ENCODE measurements around the gene DNM1L. TPM values are rescaled to one million over a fixed set of nuclear protein-coding genes. Genes with fewer than 3 reads are reported as not detected.
"Not testable (repeated sequence)": the region's sequence is repeated elsewhere in the genome, so short reads cannot be mapped to it uniquely, and the experiment has no call there.

Gene DNM1L
- total RNA-seq, 2 experiments from 2014 or later, result 59.8 to 66.8 TPM

- DNase-seq, result no peak
- CTCF ChIA-PET, result interaction anchor here (0.6 kb wide), 1 partner anchor 51 kb away, joined by 3 read pairs; no protein-coding TSS in a partner anchor
- H3K36me3 Mint-ChIP-seq, result peaks cover 8% of the 10 kb centered on the region
- H3K9me3 Mint-ChIP-seq (ENCODE audit: low read depth), result no peaks in the 10 kb centered on the region
- no peaks in the 10 kb centered on the region for H3K27me3 Mint-ChIP-seq
- H3K27ac Mint-ChIP-seq, result no peak overlapping the region
- ATAC-seq, result no peak
- H3K4me3 Mint-ChIP-seq, result no peak overlapping the region
- peaks cover 17% of the 10 kb centered on the region for H3K4me1 Mint-ChIP-seq
Measured at GRCh38 chr12:32702946-32703345, 23.8 kb downstream of the DNM1L start.

GRCh38 chr12:32705783-32706182 is 26.7 kb downstream of the DNM1L start:
- no peak for ATAC-seq
- DNase-seq, result no peak
- Mint-ChIP-seq H3K36me3 (peaks cover 16% of the 10 kb centered on the region), H3K9me3 (ENCODE audit: low read depth) (no peaks in the 10 kb centered on the region), H3K4me1 (peaks cover 16% of the 10 kb centered on the region), H3K27me3 (no peaks in the 10 kb centered on the region), H3K4me3 (no peak overlapping the region), H3K27ac (no peak overlapping the region)
- CTCF ChIA-PET, result interaction anchor here (0.7 to 2.4 kb wide), 2 partner anchors 49 to 374 kb away, joined by 3 to 10 read pairs; partner anchors contain the start of gene YARS2

GRCh38 chr12:32706335-32707024 is 27.4 kb downstream of the DNM1L start:
- CTCF ChIA-PET, result interaction anchor here (0.7 to 2.4 kb wide), 4 partner anchors 14 to 375 kb away, joined by 3 to 10 read pairs (median 3); partner anchors contain the start of gene YARS2
- ATAC-seq, result peak; percentile 73
- H3K4me3 Mint-ChIP-seq, result no peak overlapping the region
- H3K27me3 Mint-ChIP-seq, result no peaks in the 10 kb centered on the region
- peaks cover 20% of the 10 kb centered on the region for H3K36me3 Mint-ChIP-seq
- H3K9me3 Mint-ChIP-seq (ENCODE audit: low read depth), result no peaks in the 10 kb centered on the region
- DNase-seq, result no peak
- peaks cover 16% of the 10 kb centered on the region for H3K4me1 Mint-ChIP-seq
- H3K27ac Mint-ChIP-seq, result peak overlapping the region; percentile 44

- ATAC-seq (no peak), DNase-seq (no peak)
- CTCF ChIA-PET, result interaction anchor here (0.5 to 1.2 kb wide), 2 partner anchors 47 to 250 kb away, joined by 3 to 5 read pairs; partner anchors contain the start of gene YARS2
- Mint-ChIP-seq H3K36me3 (peaks cover 28% of the 10 kb centered on the region), H3K4me1 (peaks cover 13% of the 10 kb centered on the region), H3K4me3 (no peak overlapping the region), H3K27me3 (no peaks in the 10 kb centered on the region), H3K27ac (no peak overlapping the region), H3K9me3 (ENCODE audit: low read depth) (no peaks in the 10 kb centered on the region)
Measured at GRCh38 chr12:32708926-32709325, 29.8 kb downstream of the DNM1L start.

GRCh38 chr12:32714772-32715171 is 35.7 kb downstream of the DNM1L start:
- Mint-ChIP-seq H3K4me3 (no peak overlapping the region), H3K27me3 (no peaks in the 10 kb centered on the region), H3K9me3 (ENCODE audit: low read depth) (no peaks in the 10 kb centered on the region), H3K4me1 (no peaks in the 10 kb centered on the region), H3K36me3 (peaks cover 28% of the 10 kb centered on the region), H3K27ac (no peak overlapping the region)
- no peak for ATAC-seq
- CTCF ChIA-PET, result interaction anchor here (1.7 kb wide), 1 partner anchor 41 kb away, joined by 7 read pairs; the partner anchor contains the start of gene YARS2
- no peak for DNase-seq

GRCh38 chr12:32718926-32719325 is 39.8 kb downstream of the DNM1L start:
- no peaks in the 10 kb centered on the region for H3K4me1 Mint-ChIP-seq
- CTCF ChIA-PET, result no interaction called here
- DNase-seq (no peak), ATAC-seq (no peak)
- no peaks in the 10 kb centered on the region for H3K27me3 Mint-ChIP-seq
- no peak overlapping the region for H3K4me3 Mint-ChIP-seq
- H3K9me3 Mint-ChIP-seq (ENCODE audit: low read depth), result no peaks in the 10 kb centered on the region
- no peak overlapping the region for H3K27ac Mint-ChIP-seq
- H3K36me3 Mint-ChIP-seq, result peaks cover 18% of the 10 kb centered on the region

GRCh38 chr12:32725308-32725707 is 46.2 kb downstream of the DNM1L start:
- not testable (repeated sequence) for H3K4me3 Mint-ChIP-seq; H3K9me3 Mint-ChIP-seq (ENCODE audit: low read depth); DNase-seq; H3K4me1 Mint-ChIP-seq; H3K27ac Mint-ChIP-seq; ATAC-seq; H3K27me3 Mint-ChIP-seq
- H3K36me3 Mint-ChIP-seq, result peaks cover 24% of the 10 kb centered on the region
- CTCF ChIA-PET, result interaction anchor here (0.9 kb wide), 1 partner anchor 18 kb away, joined by 3 read pairs; no protein-coding TSS in a partner anchor

- DNase-seq (no peak), ATAC-seq (no peak)
- H3K4me1 Mint-ChIP-seq, result no peaks in the 10 kb centered on the region
- no peak overlapping the region for H3K4me3 Mint-ChIP-seq
- H3K9me3 Mint-ChIP-seq (ENCODE audit: low read depth), result no peaks in the 10 kb centered on the region
- H3K36me3 Mint-ChIP-seq, result peaks cover 27% of the 10 kb centered on the region
- no peaks in the 10 kb centered on the region for H3K27me3 Mint-ChIP-seq
- CTCF ChIA-PET, result interaction anchor here (0.9 kb wide), 1 partner anchor 19 kb away, joined by 3 read pairs; no protein-coding TSS in a partner anchor
- no peak overlapping the region for H3K27ac Mint-ChIP-seq
Measured at GRCh38 chr12:32726286-32726685, 47.2 kb downstream of the DNM1L start.

GRCh38 chr12:32727237-32727636 is 48.1 kb downstream of the DNM1L start:
- peaks cover 26% of the 10 kb centered on the region for H3K36me3 Mint-ChIP-seq
- no peaks in the 10 kb centered on the region for H3K4me1 Mint-ChIP-seq
- no peaks in the 10 kb centered on the region for H3K9me3 Mint-ChIP-seq (ENCODE audit: low read depth)
- DNase-seq, result no peak
- no peaks in the 10 kb centered on the region for H3K27me3 Mint-ChIP-seq
- H3K27ac Mint-ChIP-seq, result no peak overlapping the region
- no peak overlapping the region for H3K4me3 Mint-ChIP-seq
- ATAC-seq, result no peak
- CTCF ChIA-PET, result no interaction called here

- peaks cover 32% of the 10 kb centered on the region for H3K36me3 Mint-ChIP-seq
- H3K4me1 Mint-ChIP-seq, result peaks cover 1% of the 10 kb centered on the region
- DNase-seq, result no peak
- no peak for ATAC-seq
- CTCF ChIA-PET, result no interaction called here
- no peaks in the 10 kb centered on the region for H3K27me3 Mint-ChIP-seq
- no peak overlapping the region for H3K27ac Mint-ChIP-seq
- no peak overlapping the region for H3K4me3 Mint-ChIP-seq
- H3K9me3 Mint-ChIP-seq (ENCODE audit: low read depth), result no peaks in the 10 kb centered on the region
Measured at GRCh38 chr12:32734952-32735351, 55.9 kb downstream of the DNM1L start.

- Mint-ChIP-seq H3K36me3 (peaks cover 30% of the 10 kb centered on the region), H3K4me1 (peaks cover 1% of the 10 kb centered on the region), H3K27ac (peak overlapping the region; percentile 49), H3K9me3 (ENCODE audit: low read depth) (no peaks in the 10 kb centered on the region), H3K4me3 (no peak overlapping the region), H3K27me3 (no peaks in the 10 kb centered on the region)
- CTCF ChIA-PET, result interaction anchor here (0.7 to 1.3 kb wide), 2 partner anchors 13 to 19 kb away, joined by 4 to 5 read pairs; partner anchors contain the start of gene YARS2
- ATAC-seq, result no peak
- no peak for DNase-seq
Measured at GRCh38 chr12:32736445-32736844, 57.3 kb downstream of the DNM1L start.

GRCh38 chr12:32737715-32738114 is 58.6 kb downstream of the DNM1L start:
- Mint-ChIP-seq H3K4me3 (no peak overlapping the region), H3K27ac (no peak overlapping the region), H3K36me3 (peaks cover 34% of the 10 kb centered on the region), H3K27me3 (no peaks in the 10 kb centered on the region), H3K9me3 (ENCODE audit: low read depth) (no peaks in the 10 kb centered on the region), H3K4me1 (peaks cover 1% of the 10 kb centered on the region)
- CTCF ChIA-PET, result interaction anchor here (1.3 kb wide), 1 partner anchor 18 kb away, joined by 5 read pairs; the partner anchor contains the start of gene YARS2
- no peak for ATAC-seq
- DNase-seq, result no peak

GRCh38 chr12:32739279-32739678 is 60.2 kb downstream of the DNM1L start:
- CTCF ChIA-PET, result interaction anchor here (1.0 kb wide), 1 partner anchor 16 kb away, joined by 4 read pairs; the partner anchor contains the start of gene YARS2
- Mint-ChIP-seq H3K4me3 (no peak overlapping the region), H3K36me3 (peaks cover 38% of the 10 kb centered on the region), H3K4me1 (peaks cover 1% of the 10 kb centered on the region), H3K27me3 (no peaks in the 10 kb centered on the region), H3K27ac (no peak overlapping the region), H3K9me3 (ENCODE audit: low read depth) (no peaks in the 10 kb centered on the region)
- ATAC-seq (no peak), DNase-seq (no peak)

- no peaks in the 10 kb centered on the region for H3K27me3 Mint-ChIP-seq
- CTCF ChIA-PET, result interaction anchor here (2.8 kb wide), 1 partner anchor 14 kb away, joined by 11 read pairs; the partner anchor contains the start of gene YARS2
- no peak overlapping the region for H3K27ac Mint-ChIP-seq
- H3K4me1 Mint-ChIP-seq, result peaks cover 1% of the 10 kb centered on the region
- DNase-seq (no peak), ATAC-seq (no peak)
- H3K36me3 Mint-ChIP-seq, result peaks cover 49% of the 10 kb centered on the region
- no peaks in the 10 kb centered on the region for H3K9me3 Mint-ChIP-seq (ENCODE audit: low read depth)
- H3K4me3 Mint-ChIP-seq, result no peak overlapping the region
Measured at GRCh38 chr12:32742133-32742532, 63.0 kb downstream of the DNM1L start.

Measured in activated CD8-positive, alpha-beta memory T cell treated with anti-CD3 and anti-CD28 coated beads, Interleukin-2, amount 10 ng/mL, durations not matched to agents 7 days and 5 days (primary cell).